GM23338 (cell line): ENCODE results near the gene PBXIP1.

ENCODE experiments used
- CREB1 ChIP-seq: fragments of 250-450 bp; sonication (Bioruptor Pico); IDR thresholded peaks from 2 replicates; pipeline ENCODE4 v1.5.0; 2020; ENCODE audit warnings: low read depth, mild to moderate bottlenecking, moderate library complexity
- CTCF ChIP-seq, 2 experiments: fragments of 200-600 bp in 1 of 2; sonication (generic) in 1 of 2; conservative IDR thresholded peaks; 2 replicates each; pipeline versions ENCODE4 v1.5.1 to v1.6.1; 2016 to 2017; ENCODE audit warnings: antibody characterized with exemption in 2 of 2, low read depth in 2 of 2, mild to moderate bottlenecking in 2 of 2, moderate library complexity in 1 of 2
- EZH2 ChIP-seq: fragments of 200-600 bp; sonication (generic); IDR thresholded peaks from one replicate; pipeline ENCODE4 v1.8.0; 2017; ENCODE audit warnings: antibody characterized with exemption, mild to moderate bottlenecking, low read depth; ENCODE audit not compliant: unreplicated experiment
- EZH2phosphoT487 ChIP-seq: fragments of 200-600 bp; sonication (generic); IDR thresholded peaks from one replicate; pipeline ENCODE4 v1.8.1; 2018; ENCODE audit warnings: antibody characterized with exemption; ENCODE audit not compliant: unreplicated experiment
- POLR2AphosphoS5 ChIP-seq: IDR thresholded peaks from 2 replicates; pipeline ENCODE4 v1.6.1; 2016; ENCODE audit warnings: antibody characterized with exemption, low read depth
- TF ChIP-seq, protein P1 (sequence below): IDR thresholded peaks from 2 replicates; pipeline ENCODE4 v1.6.1; 2016; ENCODE audit warnings: antibody characterized with exemption
- TF ChIP-seq, protein P2 (sequence below): IDR thresholded peaks from one replicate; pipeline ENCODE4 v1.6.1; 2018; ENCODE audit warnings: antibody characterized with exemption; ENCODE audit not compliant: unreplicated experiment

DNA sequence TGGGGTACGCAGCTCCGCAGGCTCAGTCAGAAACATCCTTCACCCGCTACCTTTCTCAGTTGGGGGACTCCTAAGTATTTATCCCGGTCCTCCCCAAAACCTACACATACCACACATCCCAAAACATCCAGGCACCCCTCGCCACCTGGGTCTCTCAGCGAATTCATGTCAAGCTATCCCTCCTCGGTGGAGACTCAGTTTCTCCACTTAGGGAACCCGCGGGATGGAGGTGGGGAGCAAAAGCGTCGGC, 45.5 kb upstream of the PBXIP1 start:
- TF ChIP-seq CTCF (conservative IDR thresholded peaks at IDR 0.05; ENCODE audit: low read depth in 2 of 2): no peak
- TF ChIP-seq EZH2phosphoT487: no peak
- TF ChIP-seq CREB1 (CRISPR knock-in tag): no peak
- TF ChIP-seq, protein P1, sequence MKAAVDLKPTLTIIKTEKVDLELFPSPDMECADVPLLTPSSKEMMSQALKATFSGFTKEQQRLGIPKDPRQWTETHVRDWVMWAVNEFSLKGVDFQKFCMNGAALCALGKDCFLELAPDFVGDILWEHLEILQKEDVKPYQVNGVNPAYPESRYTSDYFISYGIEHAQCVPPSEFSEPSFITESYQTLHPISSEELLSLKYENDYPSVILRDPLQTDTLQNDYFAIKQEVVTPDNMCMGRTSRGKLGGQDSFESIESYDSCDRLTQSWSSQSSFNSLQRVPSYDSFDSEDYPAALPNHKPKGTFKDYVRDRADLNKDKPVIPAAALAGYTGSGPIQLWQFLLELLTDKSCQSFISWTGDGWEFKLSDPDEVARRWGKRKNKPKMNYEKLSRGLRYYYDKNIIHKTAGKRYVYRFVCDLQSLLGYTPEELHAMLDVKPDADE: no peak
- TF ChIP-seq POLR2AphosphoS5: no peak
- TF ChIP-seq, protein P2, sequence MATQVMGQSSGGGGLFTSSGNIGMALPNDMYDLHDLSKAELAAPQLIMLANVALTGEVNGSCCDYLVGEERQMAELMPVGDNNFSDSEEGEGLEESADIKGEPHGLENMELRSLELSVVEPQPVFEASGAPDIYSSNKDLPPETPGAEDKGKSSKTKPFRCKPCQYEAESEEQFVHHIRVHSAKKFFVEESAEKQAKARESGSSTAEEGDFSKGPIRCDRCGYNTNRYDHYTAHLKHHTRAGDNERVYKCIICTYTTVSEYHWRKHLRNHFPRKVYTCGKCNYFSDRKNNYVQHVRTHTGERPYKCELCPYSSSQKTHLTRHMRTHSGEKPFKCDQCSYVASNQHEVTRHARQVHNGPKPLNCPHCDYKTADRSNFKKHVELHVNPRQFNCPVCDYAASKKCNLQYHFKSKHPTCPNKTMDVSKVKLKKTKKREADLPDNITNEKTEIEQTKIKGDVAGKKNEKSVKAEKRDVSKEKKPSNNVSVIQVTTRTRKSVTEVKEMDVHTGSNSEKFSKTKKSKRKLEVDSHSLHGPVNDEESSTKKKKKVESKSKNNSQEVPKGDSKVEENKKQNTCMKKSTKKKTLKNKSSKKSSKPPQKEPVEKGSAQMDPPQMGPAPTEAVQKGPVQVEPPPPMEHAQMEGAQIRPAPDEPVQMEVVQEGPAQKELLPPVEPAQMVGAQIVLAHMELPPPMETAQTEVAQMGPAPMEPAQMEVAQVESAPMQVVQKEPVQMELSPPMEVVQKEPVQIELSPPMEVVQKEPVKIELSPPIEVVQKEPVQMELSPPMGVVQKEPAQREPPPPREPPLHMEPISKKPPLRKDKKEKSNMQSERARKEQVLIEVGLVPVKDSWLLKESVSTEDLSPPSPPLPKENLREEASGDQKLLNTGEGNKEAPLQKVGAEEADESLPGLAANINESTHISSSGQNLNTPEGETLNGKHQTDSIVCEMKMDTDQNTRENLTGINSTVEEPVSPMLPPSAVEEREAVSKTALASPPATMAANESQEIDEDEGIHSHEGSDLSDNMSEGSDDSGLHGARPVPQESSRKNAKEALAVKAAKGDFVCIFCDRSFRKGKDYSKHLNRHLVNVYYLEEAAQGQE: no peak
- no peak for TF ChIP-seq EZH2
